ENCODE measurements around the gene TAF4B. TPM values are rescaled to one million over a fixed set of nuclear protein-coding genes. Genes with fewer than 3 reads are reported as not detected.
"Not testable (repeated sequence)": the region's sequence is repeated elsewhere in the genome, so short reads cannot be mapped to it uniquely, and the experiment has no call there.

The TAF4B gene
- total RNA-seq, 1 experiment from 2014 or later: 15.2 TPM

DNA sequence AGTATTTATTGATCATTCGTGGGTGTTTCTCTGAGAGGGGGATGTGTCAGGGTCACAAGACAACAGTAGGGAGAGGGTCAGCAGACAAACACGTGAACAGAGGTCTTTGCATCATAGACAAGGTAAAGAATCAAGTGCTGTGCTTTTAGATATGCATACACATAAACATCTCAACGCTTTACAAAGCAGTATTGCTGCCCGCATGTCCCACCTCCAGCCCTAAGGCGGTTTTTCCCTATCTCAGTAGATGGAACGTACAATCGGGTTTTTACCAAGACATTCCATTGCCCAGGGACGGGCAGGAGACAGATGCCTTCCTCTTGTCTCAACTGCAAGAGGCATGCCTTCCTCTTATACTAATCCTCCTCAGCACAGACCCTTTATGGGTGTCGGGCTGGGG, 24.2 kb upstream of the TAF4B start:
- POLR2A ChIA-PET; DNase-seq (ENCODE audit: low spot score); ATAC-seq; H3K4me3 Mint-ChIP-seq; H3K27ac Mint-ChIP-seq; H3K4me1 Mint-ChIP-seq; H3K27me3 Mint-ChIP-seq (ENCODE audit: low read depth); CTCF ChIA-PET; H3K36me3 Mint-ChIP-seq; H3K9me3 Mint-ChIP-seq: not testable (repeated sequence)

DNA sequence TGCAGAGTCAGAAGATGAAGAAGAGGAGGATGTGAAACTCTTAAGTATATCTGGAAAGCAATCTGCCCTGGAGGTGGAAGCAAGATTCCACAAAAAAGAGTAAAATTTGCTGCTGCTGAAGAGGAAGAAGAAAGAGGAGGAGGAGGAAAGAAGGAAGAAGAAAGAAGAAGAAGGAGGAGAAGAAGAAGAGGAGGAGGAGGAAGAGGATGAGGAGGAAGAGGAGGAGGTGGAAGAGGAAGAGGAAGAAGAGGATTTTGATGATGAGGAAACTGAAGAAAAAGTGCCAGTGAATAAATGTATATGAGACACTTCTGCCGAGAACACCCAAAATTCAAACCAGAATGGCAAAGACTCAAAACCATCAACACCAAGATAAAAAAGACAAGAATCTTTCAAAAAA, 20.9 kb upstream of the TAF4B start:
- CTCF ChIA-PET: no interaction called here

DNA sequence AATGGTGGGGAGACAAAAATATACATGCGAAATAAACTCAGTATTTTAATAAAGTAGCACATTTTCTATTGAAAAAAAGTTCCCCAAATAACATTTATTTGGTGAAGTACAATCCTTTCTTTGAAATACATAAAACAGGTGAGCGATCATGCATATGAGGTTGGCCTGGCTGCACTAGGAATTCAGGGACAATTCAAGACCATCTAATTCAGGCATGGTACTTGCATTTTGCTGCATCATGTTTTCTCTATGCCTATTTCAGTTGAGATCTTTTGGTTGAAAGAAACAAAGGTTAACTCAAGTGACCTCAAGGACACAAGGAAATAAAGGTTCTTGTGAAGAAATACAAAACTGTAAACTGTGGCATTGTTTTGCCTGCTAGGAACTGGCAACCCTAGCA, 19.8 kb upstream of the TAF4B start:
- TF ChIP-seq ZNF219 (CRISPR knock-in tag; IDR thresholded peaks at IDR 0.05; ENCODE audit: borderline replicate concordance): no peak
- TF ChIP-seq ETV6 (CRISPR knock-in tag; IDR thresholded peaks at IDR 0.05): no peak
- TF ChIP-seq, protein P1, sequence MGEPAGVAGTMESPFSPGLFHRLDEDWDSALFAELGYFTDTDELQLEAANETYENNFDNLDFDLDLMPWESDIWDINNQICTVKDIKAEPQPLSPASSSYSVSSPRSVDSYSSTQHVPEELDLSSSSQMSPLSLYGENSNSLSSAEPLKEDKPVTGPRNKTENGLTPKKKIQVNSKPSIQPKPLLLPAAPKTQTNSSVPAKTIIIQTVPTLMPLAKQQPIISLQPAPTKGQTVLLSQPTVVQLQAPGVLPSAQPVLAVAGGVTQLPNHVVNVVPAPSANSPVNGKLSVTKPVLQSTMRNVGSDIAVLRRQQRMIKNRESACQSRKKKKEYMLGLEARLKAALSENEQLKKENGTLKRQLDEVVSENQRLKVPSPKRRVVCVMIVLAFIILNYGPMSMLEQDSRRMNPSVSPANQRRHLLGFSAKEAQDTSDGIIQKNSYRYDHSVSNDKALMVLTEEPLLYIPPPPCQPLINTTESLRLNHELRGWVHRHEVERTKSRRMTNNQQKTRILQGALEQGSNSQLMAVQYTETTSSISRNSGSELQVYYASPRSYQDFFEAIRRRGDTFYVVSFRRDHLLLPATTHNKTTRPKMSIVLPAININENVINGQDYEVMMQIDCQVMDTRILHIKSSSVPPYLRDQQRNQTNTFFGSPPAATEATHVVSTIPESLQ (CRISPR knock-in tag; IDR thresholded peaks at IDR 0.05): no peak
- TF ChIP-seq ZNF232 (CRISPR knock-in tag; IDR thresholded peaks at IDR 0.05): no peak
- no peak for TF ChIP-seq TEAD4 (CRISPR knock-in tag; IDR thresholded peaks at IDR 0.05)
- TF ChIP-seq, protein P2, sequence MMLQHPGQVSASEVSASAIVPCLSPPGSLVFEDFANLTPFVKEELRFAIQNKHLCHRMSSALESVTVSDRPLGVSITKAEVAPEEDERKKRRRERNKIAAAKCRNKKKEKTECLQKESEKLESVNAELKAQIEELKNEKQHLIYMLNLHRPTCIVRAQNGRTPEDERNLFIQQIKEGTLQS (CRISPR knock-in tag; conservative IDR thresholded peaks at IDR 0.05): no peak
- no peak for TF ChIP-seq MYBL2 (CRISPR knock-in tag; IDR thresholded peaks at IDR 0.05)
- TF ChIP-seq, protein P3, sequence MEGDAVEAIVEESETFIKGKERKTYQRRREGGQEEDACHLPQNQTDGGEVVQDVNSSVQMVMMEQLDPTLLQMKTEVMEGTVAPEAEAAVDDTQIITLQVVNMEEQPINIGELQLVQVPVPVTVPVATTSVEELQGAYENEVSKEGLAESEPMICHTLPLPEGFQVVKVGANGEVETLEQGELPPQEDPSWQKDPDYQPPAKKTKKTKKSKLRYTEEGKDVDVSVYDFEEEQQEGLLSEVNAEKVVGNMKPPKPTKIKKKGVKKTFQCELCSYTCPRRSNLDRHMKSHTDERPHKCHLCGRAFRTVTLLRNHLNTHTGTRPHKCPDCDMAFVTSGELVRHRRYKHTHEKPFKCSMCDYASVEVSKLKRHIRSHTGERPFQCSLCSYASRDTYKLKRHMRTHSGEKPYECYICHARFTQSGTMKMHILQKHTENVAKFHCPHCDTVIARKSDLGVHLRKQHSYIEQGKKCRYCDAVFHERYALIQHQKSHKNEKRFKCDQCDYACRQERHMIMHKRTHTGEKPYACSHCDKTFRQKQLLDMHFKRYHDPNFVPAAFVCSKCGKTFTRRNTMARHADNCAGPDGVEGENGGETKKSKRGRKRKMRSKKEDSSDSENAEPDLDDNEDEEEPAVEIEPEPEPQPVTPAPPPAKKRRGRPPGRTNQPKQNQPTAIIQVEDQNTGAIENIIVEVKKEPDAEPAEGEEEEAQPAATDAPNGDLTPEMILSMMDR (IDR thresholded peaks at IDR 0.05): no peak
- TF ChIP-seq ATF1 (CRISPR knock-in tag; IDR thresholded peaks at IDR 0.05): no peak
- no peak for TF ChIP-seq IRF2 (CRISPR knock-in tag; IDR thresholded peaks at IDR 0.05; ENCODE audit: borderline replicate concordance, low read depth)
- TF ChIP-seq, protein P4, sequence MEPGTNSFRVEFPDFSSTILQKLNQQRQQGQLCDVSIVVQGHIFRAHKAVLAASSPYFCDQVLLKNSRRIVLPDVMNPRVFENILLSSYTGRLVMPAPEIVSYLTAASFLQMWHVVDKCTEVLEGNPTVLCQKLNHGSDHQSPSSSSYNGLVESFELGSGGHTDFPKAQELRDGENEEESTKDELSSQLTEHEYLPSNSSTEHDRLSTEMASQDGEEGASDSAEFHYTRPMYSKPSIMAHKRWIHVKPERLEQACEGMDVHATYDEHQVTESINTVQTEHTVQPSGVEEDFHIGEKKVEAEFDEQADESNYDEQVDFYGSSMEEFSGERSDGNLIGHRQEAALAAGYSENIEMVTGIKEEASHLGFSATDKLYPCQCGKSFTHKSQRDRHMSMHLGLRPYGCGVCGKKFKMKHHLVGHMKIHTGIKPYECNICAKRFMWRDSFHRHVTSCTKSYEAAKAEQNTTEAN (CRISPR knock-in tag; IDR thresholded peaks at IDR 0.05): no peak
- TF ChIP-seq, protein P5, sequence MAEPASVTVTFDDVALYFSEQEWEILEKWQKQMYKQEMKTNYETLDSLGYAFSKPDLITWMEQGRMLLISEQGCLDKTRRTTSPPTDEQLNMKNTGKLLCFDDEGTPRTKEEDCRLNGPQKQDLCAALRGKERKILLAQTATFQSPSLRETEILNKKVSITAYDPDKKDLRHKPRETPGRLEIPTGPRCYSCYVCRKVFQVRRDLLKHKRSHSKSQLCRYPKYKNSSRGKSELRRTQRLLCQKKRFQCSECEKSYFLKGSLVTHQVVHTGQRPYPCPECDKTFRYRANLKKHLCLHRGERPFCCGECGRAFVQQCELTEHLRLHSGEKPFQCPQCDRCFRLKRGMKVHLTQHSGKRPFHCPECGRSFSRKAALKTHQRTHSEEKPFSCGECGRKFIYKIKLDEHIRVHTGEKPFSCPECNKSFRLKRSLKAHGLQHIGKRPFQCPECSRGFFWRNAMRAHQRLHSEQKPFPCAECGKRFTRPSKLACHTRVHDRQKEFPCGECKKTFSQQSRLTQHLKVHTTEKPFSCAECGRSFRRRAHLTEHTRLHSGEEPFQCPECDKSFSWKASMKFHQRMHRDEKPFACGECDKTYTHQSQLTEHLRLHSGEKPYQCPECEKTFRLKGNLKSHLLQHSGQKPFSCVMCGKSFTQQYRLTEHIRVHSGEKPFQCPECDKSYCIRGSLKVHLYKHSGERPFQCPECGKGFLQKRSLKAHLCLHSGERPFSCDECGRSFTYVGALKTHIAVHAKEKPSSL (CRISPR knock-in tag; conservative IDR thresholded peaks at IDR 0.05): no peak
- POLR2A ChIA-PET: no interaction called here

More for the DNA sequence above, 20.9 kb upstream of the TAF4B start:
- 0 out of 2 replicates have a peak, but pooled peaks cover 2% of the 10 kb centered on the region for H3K36me3 Mint-ChIP-seq
- H3K9me3 Mint-ChIP-seq: peaks cover 9% of the 10 kb centered on the region
- TF ChIP-seq, protein P6, sequence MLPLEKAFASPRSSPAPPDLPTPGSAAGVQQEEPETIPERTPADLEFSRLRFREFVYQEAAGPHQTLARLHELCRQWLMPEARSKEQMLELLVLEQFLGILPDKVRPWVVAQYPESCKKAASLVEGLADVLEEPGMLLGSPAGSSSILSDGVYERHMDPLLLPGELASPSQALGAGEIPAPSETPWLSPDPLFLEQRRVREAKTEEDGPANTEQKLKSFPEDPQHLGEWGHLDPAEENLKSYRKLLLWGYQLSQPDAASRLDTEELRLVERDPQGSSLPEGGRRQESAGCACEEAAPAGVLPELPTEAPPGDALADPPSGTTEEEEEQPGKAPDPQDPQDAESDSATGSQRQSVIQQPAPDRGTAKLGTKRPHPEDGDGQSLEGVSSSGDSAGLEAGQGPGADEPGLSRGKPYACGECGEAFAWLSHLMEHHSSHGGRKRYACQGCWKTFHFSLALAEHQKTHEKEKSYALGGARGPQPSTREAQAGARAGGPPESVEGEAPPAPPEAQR (CRISPR knock-in tag; IDR thresholded peaks at IDR 0.05): no peak
- TF ChIP-seq, protein P7, sequence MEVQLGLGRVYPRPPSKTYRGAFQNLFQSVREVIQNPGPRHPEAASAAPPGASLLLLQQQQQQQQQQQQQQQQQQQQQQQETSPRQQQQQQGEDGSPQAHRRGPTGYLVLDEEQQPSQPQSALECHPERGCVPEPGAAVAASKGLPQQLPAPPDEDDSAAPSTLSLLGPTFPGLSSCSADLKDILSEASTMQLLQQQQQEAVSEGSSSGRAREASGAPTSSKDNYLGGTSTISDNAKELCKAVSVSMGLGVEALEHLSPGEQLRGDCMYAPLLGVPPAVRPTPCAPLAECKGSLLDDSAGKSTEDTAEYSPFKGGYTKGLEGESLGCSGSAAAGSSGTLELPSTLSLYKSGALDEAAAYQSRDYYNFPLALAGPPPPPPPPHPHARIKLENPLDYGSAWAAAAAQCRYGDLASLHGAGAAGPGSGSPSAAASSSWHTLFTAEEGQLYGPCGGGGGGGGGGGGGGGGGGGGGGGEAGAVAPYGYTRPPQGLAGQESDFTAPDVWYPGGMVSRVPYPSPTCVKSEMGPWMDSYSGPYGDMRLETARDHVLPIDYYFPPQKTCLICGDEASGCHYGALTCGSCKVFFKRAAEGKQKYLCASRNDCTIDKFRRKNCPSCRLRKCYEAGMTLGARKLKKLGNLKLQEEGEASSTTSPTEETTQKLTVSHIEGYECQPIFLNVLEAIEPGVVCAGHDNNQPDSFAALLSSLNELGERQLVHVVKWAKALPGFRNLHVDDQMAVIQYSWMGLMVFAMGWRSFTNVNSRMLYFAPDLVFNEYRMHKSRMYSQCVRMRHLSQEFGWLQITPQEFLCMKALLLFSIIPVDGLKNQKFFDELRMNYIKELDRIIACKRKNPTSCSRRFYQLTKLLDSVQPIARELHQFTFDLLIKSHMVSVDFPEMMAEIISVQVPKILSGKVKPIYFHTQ (CRISPR knock-in tag; IDR thresholded peaks at IDR 0.05): no peak
- TF ChIP-seq, protein P4 (CRISPR knock-in tag; IDR thresholded peaks at IDR 0.05): no peak
- no peak for TF ChIP-seq NFYB (CRISPR knock-in tag; conservative IDR thresholded peaks at IDR 0.05; ENCODE audit: low read depth)
- no peak for DNase-seq (ENCODE audit: low spot score)
- no peaks in the 10 kb centered on the region for H3K27me3 Mint-ChIP-seq (ENCODE audit: low read depth)
- H3K4me1 Mint-ChIP-seq: no peaks in the 10 kb centered on the region
- no peak for ATAC-seq
- POLR2A ChIA-PET: no interaction called here
- H3K4me3 Mint-ChIP-seq: no peak overlapping the region
- no peak overlapping the region for H3K27ac Mint-ChIP-seq

More for the DNA sequence above, 19.8 kb upstream of the TAF4B start:
- Mint-ChIP-seq H3K27me3 (ENCODE audit: low read depth) (no peaks in the 10 kb centered on the region), H3K4me3 (no peak overlapping the region), H3K9me3 (peaks cover 4% of the 10 kb centered on the region; the same call in 1 of the 2 replicates), H3K4me1 (no peaks in the 10 kb centered on the region), H3K36me3 (no peaks in the 10 kb centered on the region), H3K27ac (no peak overlapping the region)
- CTCF ChIA-PET: no interaction called here
- DNase-seq (ENCODE audit: low spot score) (no peak), ATAC-seq (no peak)

All from WTC11 (cell line).